Measurements from ENCODE around the gene VRK2.

DNA sequence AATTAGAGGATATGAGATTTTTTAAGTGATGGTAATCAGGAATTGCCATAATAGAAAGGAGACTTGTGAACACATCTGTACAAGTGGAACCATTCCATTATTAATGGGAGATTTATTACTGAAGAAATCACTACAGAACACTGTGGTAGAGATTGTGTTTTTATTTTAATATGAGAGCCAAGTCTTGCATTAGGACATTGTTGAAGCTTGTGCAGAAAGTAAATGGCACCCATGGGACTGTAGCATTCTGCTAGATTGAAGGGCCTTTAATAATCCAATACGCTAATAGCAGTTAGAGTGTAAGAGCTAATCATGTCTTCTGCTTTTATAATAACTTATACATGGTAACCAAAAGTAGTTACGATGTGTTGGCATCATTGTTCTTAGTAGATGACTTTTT, 83.6 kb downstream of the VRK2 start:
- TF ChIP-seq EZH2 (IDR thresholded peaks at IDR 0.05; ENCODE audit: borderline replicate concordance, low read depth, low read length, severe bottlenecking), result no peak
- TF ChIP-seq, protein P1, sequence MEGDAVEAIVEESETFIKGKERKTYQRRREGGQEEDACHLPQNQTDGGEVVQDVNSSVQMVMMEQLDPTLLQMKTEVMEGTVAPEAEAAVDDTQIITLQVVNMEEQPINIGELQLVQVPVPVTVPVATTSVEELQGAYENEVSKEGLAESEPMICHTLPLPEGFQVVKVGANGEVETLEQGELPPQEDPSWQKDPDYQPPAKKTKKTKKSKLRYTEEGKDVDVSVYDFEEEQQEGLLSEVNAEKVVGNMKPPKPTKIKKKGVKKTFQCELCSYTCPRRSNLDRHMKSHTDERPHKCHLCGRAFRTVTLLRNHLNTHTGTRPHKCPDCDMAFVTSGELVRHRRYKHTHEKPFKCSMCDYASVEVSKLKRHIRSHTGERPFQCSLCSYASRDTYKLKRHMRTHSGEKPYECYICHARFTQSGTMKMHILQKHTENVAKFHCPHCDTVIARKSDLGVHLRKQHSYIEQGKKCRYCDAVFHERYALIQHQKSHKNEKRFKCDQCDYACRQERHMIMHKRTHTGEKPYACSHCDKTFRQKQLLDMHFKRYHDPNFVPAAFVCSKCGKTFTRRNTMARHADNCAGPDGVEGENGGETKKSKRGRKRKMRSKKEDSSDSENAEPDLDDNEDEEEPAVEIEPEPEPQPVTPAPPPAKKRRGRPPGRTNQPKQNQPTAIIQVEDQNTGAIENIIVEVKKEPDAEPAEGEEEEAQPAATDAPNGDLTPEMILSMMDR (IDR thresholded peaks at IDR 0.05; ENCODE audit: borderline replicate concordance, extremely low read depth, low read length, poor library complexity, severe bottlenecking), result no peak

All from DND-41 (cell line).